PC-9 (cell line): ENCODE data around the gene LUC7L.
"Not testable (repeated sequence)": the region's sequence is repeated elsewhere in the genome, so short reads cannot be mapped to it uniquely, and the experiment has no call there.

ENCODE experiments used
- EZH2 ChIP-seq: fragments of 200-600 bp; sonication (generic); IDR thresholded peaks from 2 replicates; pipeline ENCODE4 v1.8.0; 2017; ENCODE audit warnings: antibody characterized with exemption, low read depth
- TF ChIP-seq, protein P1 (sequence below): fragments of 200-600 bp; sonication (generic); conservative IDR thresholded peaks from 2 replicates; pipeline ENCODE4 v1.6.1; 2017; ENCODE audit warnings: mixed run types, antibody characterized with exemption, mild to moderate bottlenecking, moderate library complexity

DNA sequence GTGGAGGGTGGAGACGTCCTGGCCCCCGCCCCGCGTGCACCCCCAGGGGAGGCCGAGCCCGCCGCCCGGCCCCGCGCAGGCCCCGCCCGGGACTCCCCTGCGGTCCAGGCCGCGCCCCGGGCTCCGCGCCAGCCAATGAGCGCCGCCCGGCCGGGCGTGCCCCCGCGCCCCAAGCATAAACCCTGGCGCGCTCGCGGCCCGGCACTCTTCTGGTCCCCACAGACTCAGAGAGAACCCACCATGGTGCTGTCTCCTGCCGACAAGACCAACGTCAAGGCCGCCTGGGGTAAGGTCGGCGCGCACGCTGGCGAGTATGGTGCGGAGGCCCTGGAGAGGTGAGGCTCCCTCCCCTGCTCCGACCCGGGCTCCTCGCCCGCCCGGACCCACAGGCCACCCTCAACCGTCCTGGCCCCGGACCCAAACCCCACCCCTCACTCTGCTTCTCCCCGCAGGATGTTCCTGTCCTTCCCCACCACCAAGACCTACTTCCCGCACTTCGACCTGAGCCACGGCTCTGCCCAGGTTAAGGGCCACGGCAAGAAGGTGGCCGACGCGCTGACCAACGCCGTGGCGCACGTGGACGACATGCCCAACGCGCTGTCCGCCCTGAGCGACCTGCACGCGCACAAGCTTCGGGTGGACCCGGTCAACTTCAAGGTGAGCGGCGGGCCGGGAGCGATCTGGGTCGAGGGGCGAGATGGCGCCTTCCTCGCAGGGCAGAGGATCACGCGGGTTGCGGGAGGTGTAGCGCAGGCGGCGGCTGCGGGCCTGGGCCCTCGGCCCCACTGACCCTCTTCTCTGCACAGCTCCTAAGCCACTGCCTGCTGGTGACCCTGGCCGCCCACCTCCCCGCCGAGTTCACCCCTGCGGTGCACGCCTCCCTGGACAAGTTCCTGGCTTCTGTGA lies 52.5 kb downstream of the LUC7L start, which contains the start of gene HBA1:
- TF ChIP-seq, protein P1, sequence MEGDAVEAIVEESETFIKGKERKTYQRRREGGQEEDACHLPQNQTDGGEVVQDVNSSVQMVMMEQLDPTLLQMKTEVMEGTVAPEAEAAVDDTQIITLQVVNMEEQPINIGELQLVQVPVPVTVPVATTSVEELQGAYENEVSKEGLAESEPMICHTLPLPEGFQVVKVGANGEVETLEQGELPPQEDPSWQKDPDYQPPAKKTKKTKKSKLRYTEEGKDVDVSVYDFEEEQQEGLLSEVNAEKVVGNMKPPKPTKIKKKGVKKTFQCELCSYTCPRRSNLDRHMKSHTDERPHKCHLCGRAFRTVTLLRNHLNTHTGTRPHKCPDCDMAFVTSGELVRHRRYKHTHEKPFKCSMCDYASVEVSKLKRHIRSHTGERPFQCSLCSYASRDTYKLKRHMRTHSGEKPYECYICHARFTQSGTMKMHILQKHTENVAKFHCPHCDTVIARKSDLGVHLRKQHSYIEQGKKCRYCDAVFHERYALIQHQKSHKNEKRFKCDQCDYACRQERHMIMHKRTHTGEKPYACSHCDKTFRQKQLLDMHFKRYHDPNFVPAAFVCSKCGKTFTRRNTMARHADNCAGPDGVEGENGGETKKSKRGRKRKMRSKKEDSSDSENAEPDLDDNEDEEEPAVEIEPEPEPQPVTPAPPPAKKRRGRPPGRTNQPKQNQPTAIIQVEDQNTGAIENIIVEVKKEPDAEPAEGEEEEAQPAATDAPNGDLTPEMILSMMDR = not testable (repeated sequence)
- TF ChIP-seq EZH2 = not testable (repeated sequence)
